Astrocyte (in vitro differentiated cells and primary cell): Measurements from ENCODE around the gene INKA2. TPM values are rescaled to one million over a fixed set of nuclear protein-coding genes. Genes with fewer than 3 reads are reported as not detected.

ENCODE experiments used
- DNase-seq: peaks from one replicate; pipeline ENCODE4 v3.0.0-alpha.2; 2010; ENCODE audit warnings: low read depth
- FAIRE-seq: peaks from 2 replicates; lab custom pipeline; 2011; peaks lifted over from hg19 to GRCh38; lab: Jason Lieb, UNC
- H2AFZ ChIP-seq: 2 replicates; pipeline ENCODE4 v1.6.0; 2012; ENCODE audit warnings: low read depth, low read length, inconsistent platforms
- H3K27ac ChIP-seq: 2 replicates; pipeline ENCODE4 v1.5.1; 2011; ENCODE audit warnings: low read depth, low read length, inconsistent platforms
- H3K27me3 ChIP-seq: 2 replicates; pipeline ENCODE4 v1.6.0; 2011; ENCODE audit warnings: low read length, inconsistent platforms; ENCODE audit not compliant: insufficient read depth
- H3K36me3 ChIP-seq: 2 replicates; pipeline ENCODE4 v1.5.1; 2011; ENCODE audit warnings: low read length, inconsistent platforms; ENCODE audit not compliant: insufficient read depth
- H3K4me1 ChIP-seq: 2 replicates; pipeline ENCODE4 v1.5.1; 2011; ENCODE audit warnings: low read length, inconsistent platforms; ENCODE audit not compliant: insufficient read depth
- H3K4me2 ChIP-seq: 2 replicates; pipeline ENCODE4 v1.6.0; 2012; ENCODE audit warnings: low read length, inconsistent platforms
- H3K4me3 ChIP-seq: 2 replicates; pipeline ENCODE4 v1.5.1; 2011; ENCODE audit warnings: low read depth, mild to moderate bottlenecking, low read length, inconsistent platforms; ENCODE audit not compliant: insufficient read depth
- H3K79me2 ChIP-seq: 2 replicates; pipeline ENCODE4 v1.6.0; 2012; ENCODE audit warnings: mild to moderate bottlenecking, low read length, inconsistent platforms; ENCODE audit not compliant: insufficient read depth
- H3K9ac ChIP-seq: 2 replicates; pipeline ENCODE4 v1.6.0; 2012; ENCODE audit warnings: mild to moderate bottlenecking, low read length, inconsistent platforms
- H3K9me3 ChIP-seq: 2 replicates; pipeline ENCODE4 v1.5.1; 2012; ENCODE audit warnings: low read depth, mild to moderate bottlenecking, low read length, inconsistent platforms; ENCODE audit not compliant: insufficient read depth
- H4K20me1 ChIP-seq: 2 replicates; pipeline ENCODE4 v1.6.0; 2012; ENCODE audit warnings: low read length, inconsistent platforms; ENCODE audit not compliant: insufficient read depth
- H3K27ac Mint-ChIP-seq: one replicate; pipeline ENCODE4 v1.8.0; 2021; ENCODE audit warnings: mild to moderate bottlenecking, mixed read lengths; ENCODE audit not compliant: unreplicated experiment
- H3K27me3 Mint-ChIP-seq: one replicate; pipeline ENCODE4 v1.8.0; 2021; ENCODE audit warnings: low read depth, mixed read lengths; ENCODE audit not compliant: unreplicated experiment
- H3K36me3 Mint-ChIP-seq: one replicate; pipeline ENCODE4 v1.8.0; 2021; ENCODE audit warnings: low read depth, mixed read lengths; ENCODE audit not compliant: unreplicated experiment
- H3K4me1 Mint-ChIP-seq: one replicate; pipeline ENCODE4 v1.8.0; 2021; ENCODE audit warnings: low read depth, mixed read lengths; ENCODE audit not compliant: unreplicated experiment
- H3K4me3 Mint-ChIP-seq: one replicate; pipeline ENCODE4 v1.8.0; 2021; ENCODE audit warnings: mild to moderate bottlenecking, moderate library complexity, mixed read lengths; ENCODE audit not compliant: unreplicated experiment
- H3K9me3 Mint-ChIP-seq: one replicate; pipeline ENCODE4 v1.8.0; 2021; ENCODE audit warnings: mild to moderate bottlenecking, mixed read lengths; ENCODE audit not compliant: unreplicated experiment
- EZH2 ChIP-seq: IDR thresholded peaks from 2 replicates; pipeline ENCODE4 v1.6.1; 2012; ENCODE audit warnings: mild to moderate bottlenecking, low read length, inconsistent platforms; ENCODE audit not compliant: insufficient read depth
- total RNA-seq: library from RNA; stranded (reverse); gene quantifications from 2 replicates; pipeline ENCODE4 v1.2.1, GENCODE V29; 2021
- TF ChIP-seq, protein P1 (sequence below): IDR thresholded peaks from 2 replicates; pipeline ENCODE4 v1.5.1; 2011; ENCODE audit warnings: low read depth, mild to moderate bottlenecking, inconsistent platforms, low read length, moderate library complexity; ENCODE audit not compliant: insufficient read depth

Gene INKA2
- total RNA-seq, 1 donor from 2014 or later, result 12.6 TPM

DNA sequence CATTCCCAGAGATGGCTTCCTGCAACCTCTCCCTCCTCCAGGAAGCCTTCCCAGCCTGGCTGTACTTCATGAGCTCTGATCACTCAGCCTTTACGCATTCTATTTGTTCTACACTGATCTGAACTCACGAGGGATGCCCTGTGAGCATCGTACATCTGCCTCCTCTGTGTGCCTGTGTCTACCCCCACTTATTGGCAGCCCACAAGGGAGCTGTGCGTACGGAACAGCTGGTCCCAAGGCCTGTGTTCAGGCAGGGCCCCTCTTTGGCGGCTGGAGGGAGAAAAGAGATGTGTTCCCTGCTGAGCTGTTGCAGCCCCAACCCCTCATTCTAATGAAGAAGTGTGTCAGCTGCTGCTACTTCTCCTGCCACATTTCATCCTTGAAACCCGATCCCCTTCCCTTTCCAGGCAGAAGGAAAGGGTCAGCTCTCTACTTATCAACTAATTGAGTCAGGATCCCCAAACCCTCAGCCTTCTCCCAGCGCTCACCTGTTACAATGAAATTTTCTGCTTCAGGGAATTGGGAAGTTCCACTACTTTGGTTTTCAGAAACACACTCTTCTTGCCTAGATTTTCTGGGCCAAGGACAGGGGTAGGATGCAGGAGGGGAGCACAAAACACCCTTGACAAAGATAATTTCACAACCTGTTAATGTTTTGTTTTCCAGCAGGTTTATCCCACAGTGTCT, 3.2 kb downstream of the INKA2 start:
- no peak for FAIRE-seq
- Histone ChIP-seq H3K4me1 (peaks cover 40% of the 10 kb centered on the region), H3K4me3 (no peak overlapping the region), H3K27ac (no peak overlapping the region), H2AFZ (no peak overlapping the region), H3K27me3 (no peaks in the 10 kb centered on the region), H4K20me1 (peaks cover 16% of the 10 kb centered on the region), H3K36me3 (no peaks in the 10 kb centered on the region), H3K4me2 (no peak overlapping the region), H3K9me3 (no peaks in the 10 kb centered on the region), H3K9ac (no peak overlapping the region), H3K79me2 (no peaks in the 10 kb centered on the region)
- H3K27me3 Mint-ChIP-seq, result peaks cover 2% of the 10 kb centered on the region
- no peaks in the 10 kb centered on the region for H3K9me3 Mint-ChIP-seq
- TF ChIP-seq, protein P1, sequence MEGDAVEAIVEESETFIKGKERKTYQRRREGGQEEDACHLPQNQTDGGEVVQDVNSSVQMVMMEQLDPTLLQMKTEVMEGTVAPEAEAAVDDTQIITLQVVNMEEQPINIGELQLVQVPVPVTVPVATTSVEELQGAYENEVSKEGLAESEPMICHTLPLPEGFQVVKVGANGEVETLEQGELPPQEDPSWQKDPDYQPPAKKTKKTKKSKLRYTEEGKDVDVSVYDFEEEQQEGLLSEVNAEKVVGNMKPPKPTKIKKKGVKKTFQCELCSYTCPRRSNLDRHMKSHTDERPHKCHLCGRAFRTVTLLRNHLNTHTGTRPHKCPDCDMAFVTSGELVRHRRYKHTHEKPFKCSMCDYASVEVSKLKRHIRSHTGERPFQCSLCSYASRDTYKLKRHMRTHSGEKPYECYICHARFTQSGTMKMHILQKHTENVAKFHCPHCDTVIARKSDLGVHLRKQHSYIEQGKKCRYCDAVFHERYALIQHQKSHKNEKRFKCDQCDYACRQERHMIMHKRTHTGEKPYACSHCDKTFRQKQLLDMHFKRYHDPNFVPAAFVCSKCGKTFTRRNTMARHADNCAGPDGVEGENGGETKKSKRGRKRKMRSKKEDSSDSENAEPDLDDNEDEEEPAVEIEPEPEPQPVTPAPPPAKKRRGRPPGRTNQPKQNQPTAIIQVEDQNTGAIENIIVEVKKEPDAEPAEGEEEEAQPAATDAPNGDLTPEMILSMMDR, result no peak
- no peak for TF ChIP-seq EZH2
- peaks cover 12% of the 10 kb centered on the region for H3K4me1 Mint-ChIP-seq
- no peak overlapping the region for H3K27ac Mint-ChIP-seq
- H3K36me3 Mint-ChIP-seq, result peaks cover 7% of the 10 kb centered on the region
- no peak overlapping the region for H3K4me3 Mint-ChIP-seq
- no peak for DNase-seq

DNA sequence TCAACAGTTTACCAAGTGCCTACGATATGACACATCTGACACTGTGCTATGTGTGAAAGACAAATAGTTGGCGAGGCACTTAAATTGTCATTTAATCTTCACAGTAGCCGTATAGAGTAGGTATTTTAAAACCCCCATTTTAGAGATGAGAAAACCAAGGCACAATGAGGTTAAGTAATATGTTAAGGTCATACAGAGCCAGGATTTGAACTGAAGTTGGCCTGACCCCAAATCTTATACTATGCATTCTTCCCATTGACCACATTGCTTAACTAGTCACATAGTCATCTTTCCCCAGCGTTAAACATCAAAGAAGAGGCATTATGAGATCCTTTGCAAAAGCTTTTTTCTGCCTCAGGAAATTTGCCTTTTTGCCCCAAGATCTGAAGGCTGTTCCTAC, 3.9 kb downstream of the INKA2 start:
- no peak overlapping the region for H3K27ac Mint-ChIP-seq

More for the DNA sequence above, 3.9 kb downstream of the INKA2 start:
- DNase-seq (no peak), FAIRE-seq (no peak)
- Histone ChIP-seq H3K4me1 (peaks cover 38% of the 10 kb centered on the region), H3K4me2 (no peak overlapping the region), H4K20me1 (peaks cover 19% of the 10 kb centered on the region), H3K36me3 (no peaks in the 10 kb centered on the region), H2AFZ (no peak overlapping the region), H3K79me2 (no peaks in the 10 kb centered on the region), H3K27ac (no peak overlapping the region), H3K27me3 (no peaks in the 10 kb centered on the region), H3K9ac (no peak overlapping the region), H3K4me3 (no peak overlapping the region), H3K9me3 (no peaks in the 10 kb centered on the region)
- no peak overlapping the region for H3K4me3 Mint-ChIP-seq
- peaks cover 14% of the 10 kb centered on the region for H3K4me1 Mint-ChIP-seq
- H3K9me3 Mint-ChIP-seq, result no peaks in the 10 kb centered on the region
- H3K27me3 Mint-ChIP-seq, result peaks cover 2% of the 10 kb centered on the region
- TF ChIP-seq, protein P1, result no peak
- TF ChIP-seq EZH2, result no peak
- H3K36me3 Mint-ChIP-seq, result peaks cover 8% of the 10 kb centered on the region
